ENCODE measurements around the gene VANGL2. TPM values are rescaled to one million over a fixed set of nuclear protein-coding genes. Genes with fewer than 3 reads are reported as not detected.

The VANGL2 gene
- total and polyA plus RNA-seq, 4 donors = 0.07 to 1.4 (median 0.12) TPM

DNA sequence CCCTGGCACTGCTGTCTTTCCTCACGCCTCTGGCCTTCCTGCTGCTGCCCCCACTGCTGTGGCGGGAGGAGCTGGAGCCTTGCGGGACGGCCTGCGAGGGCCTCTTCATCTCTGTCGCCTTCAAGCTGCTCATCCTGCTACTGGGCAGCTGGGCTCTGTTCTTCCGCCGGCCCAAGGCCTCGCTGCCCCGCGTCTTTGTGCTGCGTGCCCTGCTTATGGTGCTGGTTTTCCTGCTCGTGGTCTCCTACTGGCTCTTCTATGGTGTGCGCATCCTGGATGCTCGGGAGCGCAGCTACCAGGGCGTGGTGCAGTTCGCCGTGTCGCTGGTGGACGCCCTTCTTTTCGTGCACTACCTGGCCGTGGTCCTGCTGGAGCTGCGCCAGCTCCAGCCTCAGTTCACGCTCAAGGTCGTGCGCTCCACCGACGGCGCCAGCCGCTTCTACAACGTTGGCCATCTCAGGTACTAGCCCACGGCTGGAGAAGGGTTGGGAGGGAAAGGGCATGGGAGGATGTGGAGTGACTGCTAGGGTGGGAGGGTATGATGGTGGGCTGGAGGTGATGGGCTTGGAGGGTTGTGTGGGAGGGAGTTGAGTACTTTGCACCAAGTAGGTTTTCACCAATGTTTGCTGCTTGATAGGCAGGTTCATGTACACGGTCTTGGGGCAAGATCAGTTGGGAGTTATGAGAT lies 18.9 kb downstream of the VANGL2 start:
- H3K36me3 ChIP-seq (ENCODE audit: control insufficient read depth in 4 of 4, insufficient read depth in 3 of 4, low read depth in 1 of 4, low read length in 3 of 4) = no peaks in the 10 kb centered on the region
- no peak overlapping the region for H3K27ac ChIP-seq (ENCODE audit: low read depth in 1 of 2, low read length in 2 of 2)
- WGBS = 94% methylated on average over 34 of the region's 34 CpGs

More for the DNA sequence above, 18.9 kb downstream of the VANGL2 start:
- Histone ChIP-seq H3K4me1 (ENCODE audit: control insufficient read depth in 4 of 4, insufficient read depth in 4 of 4, low read length in 3 of 4) (no peaks in the 10 kb centered on the region), H3K27me3 (ENCODE audit: control insufficient read depth in 4 of 4, insufficient read depth in 4 of 4, low read length in 3 of 4) (peaks cover 0 to 2% (median 0%) of the 10 kb centered on the region in 4 donors), H3K9me3 (ENCODE audit: control insufficient read depth in 4 of 4, low read length in 3 of 4) (no peaks in the 10 kb centered on the region), H3K9ac (ENCODE audit: low read depth in 1 of 2, low read length in 2 of 2) (no peak overlapping the region), H3K4me3 (ENCODE audit: low read depth in 1 of 3, low read length in 3 of 3) (no peak overlapping the region)
- no peak for TF ChIP-seq HNF4A (conservative IDR thresholded peaks at IDR 0.05)
- TF ChIP-seq, protein P1, sequence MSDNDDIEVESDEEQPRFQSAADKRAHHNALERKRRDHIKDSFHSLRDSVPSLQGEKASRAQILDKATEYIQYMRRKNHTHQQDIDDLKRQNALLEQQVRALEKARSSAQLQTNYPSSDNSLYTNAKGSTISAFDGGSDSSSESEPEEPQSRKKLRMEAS (IDR thresholded peaks at IDR 0.05) = no peak
- TF ChIP-seq RXRA (IDR thresholded peaks at IDR 0.05) = no peak
- TF ChIP-seq TAF1 (conservative IDR thresholded peaks at IDR 0.05) = no peak
- TF ChIP-seq NR2F2 (IDR thresholded peaks at IDR 0.05) = no peak
- no peak for TF ChIP-seq SP1 (IDR thresholded peaks at IDR 0.05)
- no peak for TF ChIP-seq RAD21 (IDR thresholded peaks at IDR 0.05)
- no peak for TF ChIP-seq FOXA2 (IDR thresholded peaks at IDR 0.05)
- TF ChIP-seq FOXA1 (IDR thresholded peaks at IDR 0.05) = no peak
- TF ChIP-seq, protein P2, sequence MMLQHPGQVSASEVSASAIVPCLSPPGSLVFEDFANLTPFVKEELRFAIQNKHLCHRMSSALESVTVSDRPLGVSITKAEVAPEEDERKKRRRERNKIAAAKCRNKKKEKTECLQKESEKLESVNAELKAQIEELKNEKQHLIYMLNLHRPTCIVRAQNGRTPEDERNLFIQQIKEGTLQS (IDR thresholded peaks at IDR 0.05) = no peak
- TF ChIP-seq REST (IDR thresholded peaks at IDR 0.05) = no peak
- TF ChIP-seq, protein P3, sequence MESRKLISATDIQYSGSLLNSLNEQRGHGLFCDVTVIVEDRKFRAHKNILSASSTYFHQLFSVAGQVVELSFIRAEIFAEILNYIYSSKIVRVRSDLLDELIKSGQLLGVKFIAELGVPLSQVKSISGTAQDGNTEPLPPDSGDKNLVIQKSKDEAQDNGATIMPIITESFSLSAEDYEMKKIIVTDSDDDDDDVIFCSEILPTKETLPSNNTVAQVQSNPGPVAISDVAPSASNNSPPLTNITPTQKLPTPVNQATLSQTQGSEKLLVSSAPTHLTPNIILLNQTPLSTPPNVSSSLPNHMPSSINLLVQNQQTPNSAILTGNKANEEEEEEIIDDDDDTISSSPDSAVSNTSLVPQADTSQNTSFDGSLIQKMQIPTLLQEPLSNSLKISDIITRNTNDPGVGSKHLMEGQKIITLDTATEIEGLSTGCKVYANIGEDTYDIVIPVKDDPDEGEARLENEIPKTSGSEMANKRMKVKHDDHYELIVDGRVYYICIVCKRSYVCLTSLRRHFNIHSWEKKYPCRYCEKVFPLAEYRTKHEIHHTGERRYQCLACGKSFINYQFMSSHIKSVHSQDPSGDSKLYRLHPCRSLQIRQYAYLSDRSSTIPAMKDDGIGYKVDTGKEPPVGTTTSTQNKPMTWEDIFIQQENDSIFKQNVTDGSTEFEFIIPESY (IDR thresholded peaks at IDR 0.05) = no peak
- TF ChIP-seq CTCF (IDR thresholded peaks at IDR 0.05; ENCODE audit: low read depth, low read length, missing input control) = no peak
- no peak for TF ChIP-seq HNF4G (IDR thresholded peaks at IDR 0.05)
- no peak for TF ChIP-seq EGR1 (IDR thresholded peaks at IDR 0.05; ENCODE audit: low read depth in 2 of 2)
- no peak for TF ChIP-seq JUND (IDR thresholded peaks at IDR 0.05)
- no peak for TF ChIP-seq GABPA (IDR thresholded peaks at IDR 0.05 in 1 of 2, conservative IDR thresholded peaks at IDR 0.05 in 1 of 2)
- no peak for TF ChIP-seq YY1 (IDR thresholded peaks at IDR 0.05)
- peak; percentile 20 for DNase-seq (ENCODE audit: low spot score)

Data from liver (tissue), 9 donors.